WTC11 (cell line): ENCODE results near the gene ACVR2A. TPM values are rescaled to one million over a fixed set of nuclear protein-coding genes. Genes with fewer than 3 reads are reported as not detected.
A peak's percentile ranks its signal among the peaks of the same experiment; 100 is the strongest.

ENCODE experiments used
- ATAC-seq: fragments of 200-7000 bp; cut with Tn5 transposase; 2 replicates; pipeline ENCODE4 v1.10.0; 2021; ENCODE audit warnings: mild to moderate bottlenecking, moderate library complexity
- CTCF ChIA-PET: fragments of 300-600 bp; sonication (Branson Sonifier 250); formaldehyde crosslinking; loops from one replicate; lab custom pipeline; 2021; ENCODE audit warnings: antibody characterized with exemption; lab: Charles Lee
- POLR2A ChIA-PET: fragments of 350-600 bp; sonication (Branson Sonifier 250); formaldehyde crosslinking; loops from one replicate; lab custom pipeline; 2021; ENCODE audit warnings: antibody characterized with exemption; lab: Charles Lee
- DNase-seq: peaks from one replicate; pipeline ENCODE4 v3.0.0; 2021; ENCODE audit warnings: low spot score
- H3K27ac Mint-ChIP-seq: 2 replicates; pipeline ENCODE4 v1.8.0; 2021; ENCODE audit warnings: mixed read lengths
- H3K27me3 Mint-ChIP-seq: 2 replicates; pipeline ENCODE4 v1.8.0; 2021; ENCODE audit warnings: low read depth, mild to moderate bottlenecking, moderate library complexity, mixed read lengths
- H3K36me3 Mint-ChIP-seq: 2 replicates; pipeline ENCODE4 v1.8.0; 2021; ENCODE audit warnings: mixed read lengths
- H3K4me1 Mint-ChIP-seq: 2 replicates; pipeline ENCODE4 v1.8.0; 2022; ENCODE audit warnings: mixed read lengths
- H3K4me3 Mint-ChIP-seq: 2 replicates; pipeline ENCODE4 v1.8.0; 2021; ENCODE audit warnings: mild to moderate bottlenecking, moderate library complexity, mixed read lengths
- H3K9me3 Mint-ChIP-seq: 2 replicates; pipeline ENCODE4 v1.8.0; 2021; ENCODE audit warnings: mixed read lengths
- FOXK1 ChIP-seq: sonication (generic); formaldehyde crosslinking; IDR thresholded peaks from 2 replicates; pipeline ENCODE4 v1.8.0; 2022; ENCODE audit warnings: mild to moderate bottlenecking, moderate library complexity, missing genetic modification reagents
- KAT7 ChIP-seq: sonication (generic); formaldehyde crosslinking; IDR thresholded peaks from 2 replicates; pipeline ENCODE4 v1.8.1; 2023; ENCODE audit warnings: missing genetic modification reagents, mild to moderate bottlenecking, borderline replicate concordance
- NR1H2 ChIP-seq: sonication (generic); formaldehyde crosslinking; IDR thresholded peaks from 2 replicates; pipeline ENCODE4 v1.9.0; 2021; ENCODE audit warnings: mild to moderate bottlenecking, moderate library complexity, missing genetic modification reagents
- TEAD1 ChIP-seq: sonication (generic); formaldehyde crosslinking; IDR thresholded peaks from 2 replicates; pipeline ENCODE4 v1.8.0; 2022; ENCODE audit warnings: mild to moderate bottlenecking, missing genetic modification reagents
- USF2 ChIP-seq: sonication (generic); formaldehyde crosslinking; IDR thresholded peaks from 2 replicates; pipeline ENCODE4 v1.8.1; 2023; ENCODE audit warnings: mild to moderate bottlenecking, missing genetic modification reagents, moderate library complexity
- ZBTB21 ChIP-seq: sonication (generic); formaldehyde crosslinking; IDR thresholded peaks from 2 replicates; pipeline ENCODE4 v1.8.1; 2023; ENCODE audit warnings: mild to moderate bottlenecking, missing genetic modification reagents, borderline replicate concordance
- ZNF317 ChIP-seq: sonication (generic); formaldehyde crosslinking; IDR thresholded peaks from 2 replicates; pipeline ENCODE4 v1.8.1; 2023; ENCODE audit warnings: low read depth, mild to moderate bottlenecking, moderate library complexity, missing genetic modification reagents, borderline replicate concordance
- ZNF512 ChIP-seq: sonication (generic); formaldehyde crosslinking; IDR thresholded peaks from 2 replicates; pipeline ENCODE4 v1.8.1; 2022; ENCODE audit warnings: missing genetic modification reagents, borderline replicate concordance
- total RNA-seq: library from RNA; stranded (reverse); gene quantifications from 3 replicates; pipeline ENCODE4 v1.2.3, GENCODE V29; 2021

ACVR2A gene
- total RNA-seq, 1 experiment from 2014 or later: 11.7 TPM

DNA sequence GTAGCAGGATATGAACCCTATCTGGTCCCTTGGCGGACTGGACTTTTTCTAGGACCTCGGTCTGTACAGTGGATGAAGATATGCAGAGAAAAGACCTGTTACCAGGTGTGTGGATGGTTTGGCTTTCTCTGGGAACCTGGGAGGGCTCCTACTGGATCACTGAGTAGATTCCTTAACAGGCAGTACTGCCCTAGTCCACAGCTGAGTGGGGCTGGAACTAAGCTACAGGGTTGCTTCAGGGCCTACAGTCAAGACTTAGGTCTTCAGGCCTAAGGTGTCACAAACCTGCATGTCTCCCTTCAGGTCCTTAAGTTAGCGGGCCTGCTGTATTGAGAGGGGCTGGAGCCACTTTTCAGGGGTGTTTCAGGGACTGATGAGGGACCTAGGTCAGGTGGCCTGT, 132.8 kb downstream of the ACVR2A start:
- Mint-ChIP-seq H3K4me3 (no peak overlapping the region), H3K9me3 (no peaks in the 10 kb centered on the region), H3K36me3 (peaks cover 6% of the 10 kb centered on the region), H3K27ac (no peak overlapping the region), H3K27me3 (no peaks in the 10 kb centered on the region), H3K4me1 (peaks cover 5% of the 10 kb centered on the region)
- ATAC-seq (peak; percentile 44), DNase-seq (no peak)
- POLR2A ChIA-PET: no interaction called here
- CTCF ChIA-PET: no interaction called here
- TF ChIP-seq TEAD1 (CRISPR knock-in tag) (no peak), USF2 (CRISPR knock-in tag) (no peak), ZBTB21 (no peak), KAT7 (no peak), ZNF317 (no peak), FOXK1 (CRISPR knock-in tag) (no peak), ZNF512 (no peak), NR1H2 (CRISPR knock-in tag) (no peak)

Other genes with a start within 250 kb of the ACVR2A start
- gene ORC4, start 175.7 kb downstream of the ACVR2A start, total RNA-seq: 56.4 to 60.9 TPM (median 57.9 TPM) in 3 replicates
- 27.7 to 33.7 TPM (median 31.4 TPM) in 3 replicates for gene MBD5, start 176.1 kb downstream of the ACVR2A start, total RNA-seq